RWPE1 (cell line): ENCODE results near the gene ACTL7A.

Experiments
- CTCF ChIA-PET: fragments of 350-600 bp; sonication (Branson Sonifier 250); formaldehyde crosslinking; extraction: SDS; loops from one replicate; lab custom pipeline; 2021; lab: Yijun Ruan, JAX
- POLR2A ChIA-PET: fragments of 400-600 bp; formaldehyde crosslinking; extraction: SDS; loops from one replicate; lab custom pipeline; 2020; ENCODE audit warnings: antibody characterized with exemption; ENCODE audit not compliant: low non-redundant PET; lab: Yijun Ruan, JAX
- DNase-seq: peaks from one replicate; pipeline ENCODE4 v3.0.0; 2012; ENCODE audit warnings: low spot score
- H3K27ac ChIP-seq: fragments of 450-650 bp; 2 replicates; pipeline ENCODE4 v1.5.1; 2017
- CTCF ChIP-seq: fragments of 450-650 bp; conservative IDR thresholded peaks from 2 replicates; pipeline ENCODE4 v1.5.1; 2017; ENCODE audit warnings: low read depth, mild to moderate bottlenecking

The ACTL7A gene

DNA sequence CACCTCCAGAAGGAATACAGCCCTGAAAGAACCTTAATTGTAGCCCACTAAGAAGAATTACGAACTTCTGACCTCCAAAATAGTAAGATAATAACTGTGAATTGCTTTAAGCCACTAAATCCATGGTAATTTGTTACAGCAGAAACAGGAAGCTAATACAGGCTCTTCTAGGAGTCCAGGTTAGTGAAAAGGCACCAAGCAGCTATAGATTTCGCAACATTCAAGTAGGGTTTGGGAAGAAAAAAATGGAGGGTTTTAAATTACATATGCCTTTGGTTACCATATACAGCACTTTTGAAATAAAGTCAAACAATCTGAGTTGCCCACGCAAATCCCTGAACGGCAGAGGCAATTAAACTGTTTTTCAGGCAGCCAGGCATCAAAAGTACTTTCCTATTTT, 1.7 kb upstream of the ACTL7A start:
- no peak overlapping the region for H3K27ac ChIP-seq
- CTCF ChIA-PET = interaction anchor here (0.6 kb wide), 1 partner anchor 1848 kb away, joined by 6 read pairs; no protein-coding TSS in a partner anchor
- DNase-seq = no peak
- TF ChIP-seq CTCF = no peak
- POLR2A ChIA-PET = no interaction called here

DNA sequence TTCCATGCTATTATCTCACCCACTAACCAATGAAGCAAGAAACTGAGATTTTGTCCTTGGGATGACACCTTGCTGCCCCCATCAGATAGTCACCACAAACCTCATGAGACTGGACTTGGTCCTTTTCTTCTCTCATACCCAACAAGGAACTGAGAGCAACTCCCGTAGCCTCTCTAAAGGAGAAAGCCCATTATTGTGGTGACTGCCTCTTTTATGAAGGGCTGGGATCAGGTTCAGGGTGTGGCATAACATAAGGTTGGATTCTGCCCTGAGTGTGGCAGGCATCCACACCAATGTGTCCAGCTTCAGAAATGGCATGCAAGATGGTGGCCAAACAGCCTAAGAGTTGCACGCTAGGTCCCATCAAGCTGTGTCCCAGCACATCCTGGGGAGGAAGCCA, 1.3 kb upstream of the ACTL7A start:
- no peak overlapping the region for H3K27ac ChIP-seq
- DNase-seq = no peak
- ChIA-PET CTCF (no interaction called here), POLR2A (no interaction called here)
- no peak for TF ChIP-seq CTCF

DNA sequence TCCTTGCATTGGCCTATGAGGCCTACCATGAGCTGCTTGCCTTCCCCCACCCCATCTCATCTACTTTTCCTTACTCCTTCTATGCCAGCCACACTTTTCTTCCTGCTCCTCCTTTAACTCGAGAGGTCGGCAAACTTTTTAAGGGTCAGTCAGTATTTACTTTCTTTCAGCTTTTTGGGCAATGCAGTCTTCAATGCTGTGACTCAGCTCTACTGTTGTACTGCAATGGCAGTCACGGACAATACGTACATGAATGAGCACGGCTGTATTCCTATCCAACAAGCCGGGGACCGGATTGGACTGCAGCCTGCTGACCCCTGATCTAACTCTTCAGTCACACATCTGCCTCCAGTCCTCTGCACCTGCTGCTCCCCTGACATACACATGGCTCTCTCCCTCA, 602 bp upstream of the ACTL7A start:
- POLR2A ChIA-PET = no interaction called here
- DNase-seq = no peak
- no peak for TF ChIP-seq CTCF
- no peak overlapping the region for H3K27ac ChIP-seq
- CTCF ChIA-PET = interaction anchor here (0.6 to 0.7 kb wide), 2 partner anchors 14 to 608 kb away, joined by 4 to 5 read pairs; no protein-coding TSS in a partner anchor

DNA sequence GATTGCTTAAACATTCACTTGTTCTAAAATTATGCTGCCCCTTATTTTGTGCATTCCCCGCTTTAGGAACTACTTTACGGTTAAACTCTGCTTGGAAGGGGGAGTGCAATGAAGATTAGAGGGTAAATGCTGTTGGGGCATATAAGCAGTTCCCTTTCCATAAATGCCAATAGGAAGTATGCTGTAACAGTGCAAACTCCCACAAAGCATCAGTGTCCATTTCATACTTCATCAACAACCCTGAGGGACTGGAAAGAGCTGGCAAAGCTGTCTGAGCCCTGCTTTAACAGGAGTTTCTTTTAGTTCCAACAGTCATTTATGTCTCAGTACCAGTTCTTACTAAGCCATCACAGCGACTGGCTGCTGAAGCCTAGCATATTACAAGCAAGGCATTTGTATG, 1.8 kb downstream of the ACTL7A start:
- ChIA-PET CTCF (interaction anchor here (0.7 kb wide), 1 partner anchor 1129 kb away, joined by 3 read pairs; no protein-coding TSS in a partner anchor), POLR2A (no interaction called here)
- no peak overlapping the region for H3K27ac ChIP-seq
- TF ChIP-seq CTCF = no peak
- no peak for DNase-seq

GRCh38 chr9:108864446-108864845, 2.4 kb downstream of the ACTL7A start:
- ChIA-PET CTCF (interaction anchor here (0.7 kb wide), 1 partner anchor 1130 kb away, joined by 3 read pairs; no protein-coding TSS in a partner anchor), POLR2A (no interaction called here)
- no peak overlapping the region for H3K27ac ChIP-seq
- TF ChIP-seq CTCF = no peak
- DNase-seq = no peak

- ChIA-PET POLR2A (no interaction called here), CTCF (no interaction called here)
- no peak overlapping the region; the same call in 1 of the 2 replicates for H3K27ac ChIP-seq
- no peak for TF ChIP-seq CTCF
- DNase-seq = no peak
Observed at GRCh38 chr9:108865037-108865436, 3.0 kb downstream of the ACTL7A start.

- CTCF ChIA-PET = no interaction called here
- no peak for DNase-seq
- POLR2A ChIA-PET = no interaction called here
- no peak overlapping the region for H3K27ac ChIP-seq
- TF ChIP-seq CTCF = no peak
Observed at GRCh38 chr9:108866001-108866420, 3.9 kb downstream of the ACTL7A start.
